HCT116 (cell line): ENCODE data around the gene SUSD4. TPM values are rescaled to one million over a fixed set of nuclear protein-coding genes. Genes with fewer than 3 reads are reported as not detected.

Experiments
- ATAC-seq: fragments of 200-7000 bp; cut with Tn5 transposase; 2 replicates; pipeline ENCODE4 v1.9.1; 2020; ENCODE audit warnings: mild to moderate bottlenecking, moderate library complexity
- BruUV-seq: library from RNA; stranded (reverse); fragments of 400-500 nt; replicated peaks from 2 replicates; lab custom pipeline; 2021; lab: Mats Ljungman, UMichigan
- CTCF ChIA-PET: fragments of 300-600 bp; sonication (Branson Sonifier 250); formaldehyde crosslinking; loops from one replicate; lab custom pipeline; 2021; ENCODE audit warnings: antibody characterized with exemption; lab: Charles Lee
- POLR2A ChIA-PET: fragments of 300-600, 350-600 bp; sonication (Branson Sonifier 250); formaldehyde crosslinking; loops from one replicate; lab custom pipeline; 2021; ENCODE audit warnings: antibody characterized with exemption; lab: Charles Lee
- RAD21 ChIA-PET, 2 experiments: fragments of 300-600 bp; sonication (Branson Sonifier 250); formaldehyde crosslinking; loops; one replicate each; lab custom pipeline; 2023; ENCODE audit warnings: low total read pairs in 2 of 2; ENCODE audit not compliant: uncharacterized antibody in 2 of 2, unreplicated experiment in 2 of 2, low non-redundant PET in 1 of 2; lab: Charles Lee
- DNase-seq: peaks from one replicate; pipeline ENCODE4 v3.0.0-alpha.2; 2010; ENCODE audit warnings: low read depth, low spot score
- H2AFZ ChIP-seq: fragments of 200-600 bp; shearing (Covaris generic), sonication (generic); 2 replicates; pipeline ENCODE4 v1.6.1; 2017; ENCODE audit warnings: low read depth, mixed run types, mixed read lengths, antibody characterized with exemption, low read length; ENCODE audit not compliant: poor library complexity, severe bottlenecking
- H3K27ac ChIP-seq: 2 replicates; pipeline ENCODE4 v1.5.1; 2012; ENCODE audit warnings: low read depth, low read length
- H3K27me3 ChIP-seq: fragments of 200-600 bp; sonication (generic); 2 replicates; pipeline ENCODE4 v1.6.1; 2016; ENCODE audit warnings: mixed run types, low read length, mixed read lengths; ENCODE audit not compliant: insufficient read depth
- H3K36me3 ChIP-seq, 2 experiments: fragments of 200-500 bp in 1 of 2; fragments of 200-600 bp in 1 of 2; sonication (Bioruptor generic) in 1 of 2; sonication (generic) in 1 of 2; 2 replicates each; pipeline versions ENCODE4 v1.5.1 to v1.6.1; 2014 to 2016; ENCODE audit warnings: low read length in 2 of 2, inconsistent platforms in 1 of 2, mixed read lengths in 1 of 2, mixed run types in 1 of 2; ENCODE audit not compliant: insufficient read depth in 2 of 2, control insufficient read depth in 1 of 2
- H3K4me1 ChIP-seq, 2 experiments: fragments of 200-600 bp in 1 of 2; sonication (generic) in 1 of 2; 2 replicates each; pipeline versions ENCODE4 v1.5.1 to v1.6.1; 2012 to 2017; ENCODE audit warnings: low read length in 2 of 2, inconsistent platforms in 1 of 2, mild to moderate bottlenecking in 1 of 2, mixed read lengths in 1 of 2, mixed run types in 1 of 2, moderate library complexity in 1 of 2; ENCODE audit not compliant: insufficient read depth in 2 of 2, control insufficient read depth in 1 of 2
- H3K4me2 ChIP-seq: fragments of 200-600 bp; sonication (generic); 2 replicates; pipeline ENCODE4 v1.6.1; 2017; ENCODE audit warnings: mixed run types, low read length, mixed read lengths
- H3K4me3 ChIP-seq, 2 experiments: fragments of 200-600 bp in 1 of 2; sonication (generic) in 1 of 2; replicated peaks in 1 of 2; 2 replicates each; pipeline ENCODE4 v1.5.1; 2011 to 2016; ENCODE audit warnings: low read length in 2 of 2, control low read depth in 1 of 2, low read depth in 1 of 2, mild to moderate bottlenecking in 1 of 2, mixed read lengths in 1 of 2, mixed run types in 1 of 2
- H3K79me2 ChIP-seq: fragments of 200-600 bp; sonication (generic); 2 replicates; pipeline ENCODE4 v1.6.1; 2017; ENCODE audit warnings: mild to moderate bottlenecking, mixed run types, low read length, moderate library complexity, mixed read lengths; ENCODE audit not compliant: insufficient read depth
- H3K9ac ChIP-seq: fragments of 200-600 bp; sonication (generic); 2 replicates; pipeline ENCODE4 v1.6.1; 2016; ENCODE audit warnings: low read length, mixed read lengths
- H3K9me2 ChIP-seq: fragments of 200-600 bp; sonication (generic), shearing (Covaris generic); 2 replicates; pipeline ENCODE4 v1.6.1; 2017; ENCODE audit warnings: mixed run types, mild to moderate bottlenecking, moderate library complexity; ENCODE audit not compliant: insufficient read depth
- H3K9me3 ChIP-seq, 2 experiments: fragments of 200-500 bp in 1 of 2; fragments of 200-600 bp in 1 of 2; sonication (Bioruptor generic) in 1 of 2; sonication (generic) in 1 of 2; 2 replicates each; pipeline ENCODE4 v1.6.1; 2014 to 2017; ENCODE audit warnings: low read length in 2 of 2, mixed read lengths in 2 of 2, inconsistent platforms in 1 of 2, low read depth in 1 of 2, mild to moderate bottlenecking in 1 of 2, mixed run types in 1 of 2, moderate library complexity in 1 of 2; ENCODE audit not compliant: control insufficient read depth in 1 of 2, insufficient read depth in 1 of 2
- H4K20me1 ChIP-seq: fragments of 200-600 bp; sonication (generic), shearing (Covaris generic); 2 replicates; pipeline ENCODE4 v1.6.1; 2017; ENCODE audit warnings: mixed run types, mild to moderate bottlenecking, moderate library complexity; ENCODE audit not compliant: insufficient read depth
- CEBPB ChIP-seq: IDR thresholded peaks from 2 replicates; pipeline ENCODE4 v1.6.1; 2012; ENCODE audit warnings: low read depth
- EGR1 ChIP-seq: IDR thresholded peaks from 2 replicates; pipeline ENCODE4 v1.6.1; 2012; ENCODE audit warnings: low read depth
- ELF1 ChIP-seq: IDR thresholded peaks from 2 replicates; pipeline ENCODE4 v1.6.1; 2012; ENCODE audit warnings: low read depth, borderline replicate concordance
- EZH2phosphoT487 ChIP-seq: fragments of 200-600 bp; IDR thresholded peaks from 2 replicates; pipeline ENCODE4 v1.6.1; 2018; ENCODE audit warnings: antibody characterized with exemption, borderline replicate concordance
- FOSL1 ChIP-seq: IDR thresholded peaks from 2 replicates; pipeline ENCODE4 v1.6.1; 2012; ENCODE audit warnings: low read depth
- POLR2A ChIP-seq: IDR thresholded peaks from 2 replicates; pipeline ENCODE4 v1.7.0; 2011; ENCODE audit warnings: borderline replicate concordance; ENCODE audit not compliant: insufficient read depth, insufficient read length; ENCODE audit errors: extremely low read depth
- POLR2AphosphoS5 ChIP-seq: IDR thresholded peaks from 2 replicates; pipeline ENCODE4 v1.6.1; 2011; ENCODE audit warnings: mild to moderate bottlenecking, low read depth, low read length, moderate library complexity
- RAD21 ChIP-seq: IDR thresholded peaks from 2 replicates; pipeline ENCODE4 v1.6.1; 2012; ENCODE audit warnings: low read depth, mild to moderate bottlenecking
- SIN3A ChIP-seq: IDR thresholded peaks from 2 replicates; pipeline ENCODE4 v1.6.1; 2012; ENCODE audit warnings: low read depth
- SP1 ChIP-seq: IDR thresholded peaks from 2 replicates; pipeline ENCODE4 v1.6.1; 2012; ENCODE audit warnings: low read depth
- TCF7L2 ChIP-seq: IDR thresholded peaks from 2 replicates; pipeline ENCODE4 v1.7.0; 2011; ENCODE audit warnings: borderline replicate concordance, inconsistent platforms; ENCODE audit not compliant: insufficient read depth, insufficient read length; ENCODE audit errors: extremely low read depth
- YY1 ChIP-seq: IDR thresholded peaks from 2 replicates; pipeline ENCODE4 v1.6.1; 2011; ENCODE audit warnings: low read length, low read depth, moderate library complexity, mild to moderate bottlenecking; ENCODE audit not compliant: insufficient replicate concordance; ENCODE audit errors: extremely low read depth
- ZFX ChIP-seq: fragments of 450-650 bp; IDR thresholded peaks from 2 replicates; pipeline ENCODE4 v1.6.1; 2017
- ZNF274 ChIP-seq: fragments of 200-500 bp; sonication (Bioruptor generic); IDR thresholded peaks from 2 replicates; pipeline ENCODE4 v1.6.1; 2014; ENCODE audit warnings: mild to moderate bottlenecking, low read depth, low read length, inconsistent platforms
- intact Hi-C: fragments of 100-400 bp; cut with micrococcal nuclease; formaldehyde crosslinking; loops from 2 replicates; pipeline ENCODE4 v1.10.0; 2022
- total RNA-seq: library from RNA; stranded (reverse); gene quantifications from one replicate; pipeline ENCODE4 v1.2.1, GENCODE V29; 2021; ENCODE audit not compliant: unreplicated experiment
- TF ChIP-seq, protein P1 (sequence below), 3 experiments: fragments of 200-600 bp in 1 of 3; sonication (generic) in 1 of 3; IDR thresholded peaks in 2 of 3; conservative IDR thresholded peaks in 1 of 3; 2 replicates each; pipeline ENCODE4 v1.5.1; 2012 to 2017; ENCODE audit warnings: low read depth in 2 of 3, low read length in 2 of 3, antibody characterized with exemption in 1 of 3, borderline replicate concordance in 1 of 3, control low read depth in 1 of 3, mild to moderate bottlenecking in 1 of 3, mixed read lengths in 1 of 3, mixed run types in 1 of 3, moderate library complexity in 1 of 3; ENCODE audit not compliant: insufficient read depth in 1 of 3
- TF ChIP-seq, protein P2 (sequence below): IDR thresholded peaks from 2 replicates; pipeline ENCODE4 v1.6.1; 2012; ENCODE audit warnings: low read depth
- TF ChIP-seq, protein P3 (sequence below): IDR thresholded peaks from 2 replicates; pipeline ENCODE4 v1.6.1; 2012

The SUSD4 gene
- total RNA-seq, 1 experiment from 2014 or later, result 0.59 TPM

DNA sequence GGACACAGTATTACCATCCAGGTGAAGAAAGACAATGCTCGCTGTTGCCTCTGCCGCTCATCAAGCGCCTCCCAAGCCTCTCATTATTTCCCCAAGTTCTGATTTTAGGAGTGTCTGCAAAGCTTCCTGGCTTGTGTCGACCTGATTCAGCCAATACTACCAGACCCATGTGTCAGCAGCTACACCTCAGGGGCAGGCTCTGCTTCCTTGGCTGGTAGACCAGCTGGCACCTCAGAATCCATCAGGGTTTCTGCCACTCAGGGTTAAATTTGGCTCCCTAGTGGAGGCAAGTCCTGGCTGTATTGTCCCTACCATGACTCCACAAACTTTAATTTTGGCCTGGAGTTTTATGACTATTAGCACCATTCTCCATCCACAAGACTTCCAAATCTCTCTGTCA, 35.4 kb downstream of the SUSD4 start:
- POLR2A ChIA-PET, result no interaction called here
- H3K4me1 ChIP-seq, result peaks cover 7 to 9% of the 10 kb centered on the region in 2 experiments; a peak in 3 of 4 replicates
- H3K4me2 ChIP-seq, result no peak overlapping the region

More for the DNA sequence above, 35.4 kb downstream of the SUSD4 start:
- H3K27me3 ChIP-seq, result peaks cover 28% of the 10 kb centered on the region
- H3K36me3 ChIP-seq, result no peaks in the 10 kb centered on the region
- H3K9ac ChIP-seq, result no peak overlapping the region
- no peaks in the 10 kb centered on the region for H3K79me2 ChIP-seq
- no peak overlapping the region for H3K27ac ChIP-seq
- CTCF ChIA-PET, result no interaction called here
- H3K4me3 ChIP-seq, result no peak overlapping the region
- RAD21 ChIA-PET, result no interaction called here
- no peak for TF ChIP-seq TCF7L2
- TF ChIP-seq POLR2A, result no peak
- no peak for TF ChIP-seq ZNF274
- no peak for TF ChIP-seq CEBPB
- TF ChIP-seq, protein P1, sequence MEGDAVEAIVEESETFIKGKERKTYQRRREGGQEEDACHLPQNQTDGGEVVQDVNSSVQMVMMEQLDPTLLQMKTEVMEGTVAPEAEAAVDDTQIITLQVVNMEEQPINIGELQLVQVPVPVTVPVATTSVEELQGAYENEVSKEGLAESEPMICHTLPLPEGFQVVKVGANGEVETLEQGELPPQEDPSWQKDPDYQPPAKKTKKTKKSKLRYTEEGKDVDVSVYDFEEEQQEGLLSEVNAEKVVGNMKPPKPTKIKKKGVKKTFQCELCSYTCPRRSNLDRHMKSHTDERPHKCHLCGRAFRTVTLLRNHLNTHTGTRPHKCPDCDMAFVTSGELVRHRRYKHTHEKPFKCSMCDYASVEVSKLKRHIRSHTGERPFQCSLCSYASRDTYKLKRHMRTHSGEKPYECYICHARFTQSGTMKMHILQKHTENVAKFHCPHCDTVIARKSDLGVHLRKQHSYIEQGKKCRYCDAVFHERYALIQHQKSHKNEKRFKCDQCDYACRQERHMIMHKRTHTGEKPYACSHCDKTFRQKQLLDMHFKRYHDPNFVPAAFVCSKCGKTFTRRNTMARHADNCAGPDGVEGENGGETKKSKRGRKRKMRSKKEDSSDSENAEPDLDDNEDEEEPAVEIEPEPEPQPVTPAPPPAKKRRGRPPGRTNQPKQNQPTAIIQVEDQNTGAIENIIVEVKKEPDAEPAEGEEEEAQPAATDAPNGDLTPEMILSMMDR (IDR thresholded peaks at IDR 0.05 in 2 of 3, conservative IDR thresholded peaks at IDR 0.05 in 1 of 3; ENCODE audit: borderline replicate concordance in 1 of 3, insufficient read depth in 1 of 3, low read depth in 2 of 3, low read length in 2 of 3), result no peak
- no peak for TF ChIP-seq SIN3A
- TF ChIP-seq SP1, result no peak
- TF ChIP-seq, protein P2, sequence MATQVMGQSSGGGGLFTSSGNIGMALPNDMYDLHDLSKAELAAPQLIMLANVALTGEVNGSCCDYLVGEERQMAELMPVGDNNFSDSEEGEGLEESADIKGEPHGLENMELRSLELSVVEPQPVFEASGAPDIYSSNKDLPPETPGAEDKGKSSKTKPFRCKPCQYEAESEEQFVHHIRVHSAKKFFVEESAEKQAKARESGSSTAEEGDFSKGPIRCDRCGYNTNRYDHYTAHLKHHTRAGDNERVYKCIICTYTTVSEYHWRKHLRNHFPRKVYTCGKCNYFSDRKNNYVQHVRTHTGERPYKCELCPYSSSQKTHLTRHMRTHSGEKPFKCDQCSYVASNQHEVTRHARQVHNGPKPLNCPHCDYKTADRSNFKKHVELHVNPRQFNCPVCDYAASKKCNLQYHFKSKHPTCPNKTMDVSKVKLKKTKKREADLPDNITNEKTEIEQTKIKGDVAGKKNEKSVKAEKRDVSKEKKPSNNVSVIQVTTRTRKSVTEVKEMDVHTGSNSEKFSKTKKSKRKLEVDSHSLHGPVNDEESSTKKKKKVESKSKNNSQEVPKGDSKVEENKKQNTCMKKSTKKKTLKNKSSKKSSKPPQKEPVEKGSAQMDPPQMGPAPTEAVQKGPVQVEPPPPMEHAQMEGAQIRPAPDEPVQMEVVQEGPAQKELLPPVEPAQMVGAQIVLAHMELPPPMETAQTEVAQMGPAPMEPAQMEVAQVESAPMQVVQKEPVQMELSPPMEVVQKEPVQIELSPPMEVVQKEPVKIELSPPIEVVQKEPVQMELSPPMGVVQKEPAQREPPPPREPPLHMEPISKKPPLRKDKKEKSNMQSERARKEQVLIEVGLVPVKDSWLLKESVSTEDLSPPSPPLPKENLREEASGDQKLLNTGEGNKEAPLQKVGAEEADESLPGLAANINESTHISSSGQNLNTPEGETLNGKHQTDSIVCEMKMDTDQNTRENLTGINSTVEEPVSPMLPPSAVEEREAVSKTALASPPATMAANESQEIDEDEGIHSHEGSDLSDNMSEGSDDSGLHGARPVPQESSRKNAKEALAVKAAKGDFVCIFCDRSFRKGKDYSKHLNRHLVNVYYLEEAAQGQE, result no peak
- TF ChIP-seq EGR1, result no peak
- TF ChIP-seq POLR2AphosphoS5, result no peak
- TF ChIP-seq FOSL1, result no peak
- no peak for TF ChIP-seq EZH2phosphoT487
- no peak for TF ChIP-seq ELF1
- no peak for TF ChIP-seq ZFX
- TF ChIP-seq, protein P3, sequence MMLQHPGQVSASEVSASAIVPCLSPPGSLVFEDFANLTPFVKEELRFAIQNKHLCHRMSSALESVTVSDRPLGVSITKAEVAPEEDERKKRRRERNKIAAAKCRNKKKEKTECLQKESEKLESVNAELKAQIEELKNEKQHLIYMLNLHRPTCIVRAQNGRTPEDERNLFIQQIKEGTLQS, result no peak
- no peak for TF ChIP-seq YY1
- no peak for TF ChIP-seq RAD21
- TF ChIP-seq, all 23 proteins: peak for 0
- no peaks in the 10 kb centered on the region for H4K20me1 ChIP-seq
- no peak overlapping the region for H2AFZ ChIP-seq
- DNase-seq (no peak), ATAC-seq (no peak)
- H3K9me3 ChIP-seq, result no peaks in the 10 kb centered on the region
- H3K9me2 ChIP-seq, result no peaks in the 10 kb centered on the region
- no TSS peak for BruUV-seq
- intact Hi-C loops, result no loop called here
